ENCODE results near the gene MUC12. TPM values are rescaled to one million over a fixed set of nuclear protein-coding genes. Genes with fewer than 3 reads are reported as not detected.

The MUC12 gene
- total and polyA plus RNA-seq, 2 of the 13 experiments (the other 11 are each of a cell fraction or from before 2014, with no cell fraction given): not detected

GRCh38 chr7:100942045-100942774 is 27.2 kb upstream of the MUC12 start (continued):
- TF ChIP-seq, protein P1, sequence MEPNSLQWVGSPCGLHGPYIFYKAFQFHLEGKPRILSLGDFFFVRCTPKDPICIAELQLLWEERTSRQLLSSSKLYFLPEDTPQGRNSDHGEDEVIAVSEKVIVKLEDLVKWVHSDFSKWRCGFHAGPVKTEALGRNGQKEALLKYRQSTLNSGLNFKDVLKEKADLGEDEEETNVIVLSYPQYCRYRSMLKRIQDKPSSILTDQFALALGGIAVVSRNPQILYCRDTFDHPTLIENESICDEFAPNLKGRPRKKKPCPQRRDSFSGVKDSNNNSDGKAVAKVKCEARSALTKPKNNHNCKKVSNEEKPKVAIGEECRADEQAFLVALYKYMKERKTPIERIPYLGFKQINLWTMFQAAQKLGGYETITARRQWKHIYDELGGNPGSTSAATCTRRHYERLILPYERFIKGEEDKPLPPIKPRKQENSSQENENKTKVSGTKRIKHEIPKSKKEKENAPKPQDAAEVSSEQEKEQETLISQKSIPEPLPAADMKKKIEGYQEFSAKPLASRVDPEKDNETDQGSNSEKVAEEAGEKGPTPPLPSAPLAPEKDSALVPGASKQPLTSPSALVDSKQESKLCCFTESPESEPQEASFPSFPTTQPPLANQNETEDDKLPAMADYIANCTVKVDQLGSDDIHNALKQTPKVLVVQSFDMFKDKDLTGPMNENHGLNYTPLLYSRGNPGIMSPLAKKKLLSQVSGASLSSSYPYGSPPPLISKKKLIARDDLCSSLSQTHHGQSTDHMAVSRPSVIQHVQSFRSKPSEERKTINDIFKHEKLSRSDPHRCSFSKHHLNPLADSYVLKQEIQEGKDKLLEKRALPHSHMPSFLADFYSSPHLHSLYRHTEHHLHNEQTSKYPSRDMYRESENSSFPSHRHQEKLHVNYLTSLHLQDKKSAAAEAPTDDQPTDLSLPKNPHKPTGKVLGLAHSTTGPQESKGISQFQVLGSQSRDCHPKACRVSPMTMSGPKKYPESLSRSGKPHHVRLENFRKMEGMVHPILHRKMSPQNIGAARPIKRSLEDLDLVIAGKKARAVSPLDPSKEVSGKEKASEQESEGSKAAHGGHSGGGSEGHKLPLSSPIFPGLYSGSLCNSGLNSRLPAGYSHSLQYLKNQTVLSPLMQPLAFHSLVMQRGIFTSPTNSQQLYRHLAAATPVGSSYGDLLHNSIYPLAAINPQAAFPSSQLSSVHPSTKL (CRISPR knock-in tag; IDR thresholded peaks at IDR 0.05): peak; percentile 62; the same call in 1 of the 2 replicates
- TF ChIP-seq, protein P2, sequence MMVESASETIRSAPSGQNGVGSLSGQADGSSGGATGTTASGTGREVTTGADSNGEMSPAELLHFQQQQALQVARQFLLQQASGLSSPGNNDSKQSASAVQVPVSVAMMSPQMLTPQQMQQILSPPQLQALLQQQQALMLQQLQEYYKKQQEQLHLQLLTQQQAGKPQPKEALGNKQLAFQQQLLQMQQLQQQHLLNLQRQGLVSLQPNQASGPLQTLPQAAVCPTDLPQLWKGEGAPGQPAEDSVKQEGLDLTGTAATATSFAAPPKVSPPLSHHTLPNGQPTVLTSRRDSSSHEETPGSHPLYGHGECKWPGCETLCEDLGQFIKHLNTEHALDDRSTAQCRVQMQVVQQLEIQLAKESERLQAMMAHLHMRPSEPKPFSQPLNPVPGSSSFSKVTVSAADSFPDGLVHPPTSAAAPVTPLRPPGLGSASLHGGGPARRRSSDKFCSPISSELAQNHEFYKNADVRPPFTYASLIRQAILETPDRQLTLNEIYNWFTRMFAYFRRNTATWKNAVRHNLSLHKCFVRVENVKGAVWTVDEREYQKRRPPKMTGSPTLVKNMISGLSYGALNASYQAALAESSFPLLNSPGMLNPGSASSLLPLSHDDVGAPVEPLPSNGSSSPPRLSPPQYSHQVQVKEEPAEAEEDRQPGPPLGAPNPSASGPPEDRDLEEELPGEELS (CRISPR knock-in tag; IDR thresholded peaks at IDR 0.05): 0 out of 2 replicates have a peak, but pooled peaks have one; percentile 11
- no peak for TF ChIP-seq ATAD3A (CRISPR knock-in tag; IDR thresholded peaks at IDR 0.05)
- peak; percentile 67; the same call in 1 of the 2 replicates for TF ChIP-seq SOX5 (CRISPR knock-in tag; IDR thresholded peaks at IDR 0.05; ENCODE audit: borderline replicate concordance)
- TF ChIP-seq ZNF629 (CRISPR knock-in tag; conservative IDR thresholded peaks at IDR 0.05): peak; percentile 31

DNA sequence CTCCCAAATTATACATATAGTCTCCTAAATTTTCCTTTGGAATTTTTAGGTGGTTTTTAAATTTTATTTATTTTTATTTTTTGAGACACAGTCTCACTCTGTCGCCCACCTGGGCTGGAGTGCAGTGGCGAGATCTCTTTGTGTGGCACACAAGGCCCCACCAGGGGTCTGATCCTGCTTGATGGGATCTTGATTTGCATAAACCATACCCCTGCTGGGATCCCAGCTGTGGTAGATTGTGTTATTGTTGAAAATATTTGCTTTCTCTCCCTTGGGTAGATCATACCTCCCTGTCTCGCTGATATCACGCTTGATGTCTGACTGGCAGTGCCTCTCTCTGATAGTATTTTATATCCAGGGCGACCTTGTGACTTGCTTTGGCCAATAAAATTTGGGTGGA is 25.7 kb upstream of the MUC12 start:
- intact Hi-C loops (cut with micrococcal nuclease; ENCODE audit: unreplicated experiment) (no loop called here), in situ Hi-C loops (cut with HindIII; ENCODE audit: extremely low pct_ligation_motif_present, low pct_unique_long_range_greater_than_20kb) (no loop called here)
- WGBS (ENCODE audit: low lambda C conversion rate): 64% methylated on average over 5 of the region's 5 CpGs
- H3K27me3 ChIP-seq (ENCODE audit: control insufficient read depth in 1 of 2, insufficient read depth in 2 of 2, low read length in 2 of 2): peaks cover 0 to 7% of the 10 kb centered on the region in 2 experiments; a peak in 1 of 5 replicates
- no peaks in the 10 kb centered on the region for H3K9me3 ChIP-seq (ENCODE audit: low read length)
- BruUV-seq (replicated peaks): no TSS peak
- H3K4me1 ChIP-seq (ENCODE audit: insufficient read depth, low read length): peaks cover 9% of the 10 kb centered on the region; the same call in 1 of the 2 replicates
- no peaks in the 10 kb centered on the region for H3K36me3 ChIP-seq (replicated peaks in 1 of 2; ENCODE audit: control insufficient read depth in 1 of 2, insufficient read depth in 2 of 2, low read length in 2 of 2)
- DNase-seq (ENCODE audit: low spot score) (no peak), ATAC-seq (no peak), FAIRE-seq (no peak)
- no peaks in the 10 kb centered on the region for H3K79me2 ChIP-seq (ENCODE audit: insufficient read depth, low read length)
- no peak overlapping the region for H3K4me2 ChIP-seq (ENCODE audit: low read depth, low read length)
- POLR2A ChIA-PET: no interaction called here
- no peak overlapping the region for H2AFZ ChIP-seq (ENCODE audit: low read length)
- H3K4me3 ChIP-seq (replicated peaks in 1 of 3; ENCODE audit: insufficient read depth in 1 of 3, low read depth in 2 of 3, low read length in 3 of 3): no peak overlapping the region
- no peaks in the 10 kb centered on the region for H4K20me1 ChIP-seq (ENCODE audit: insufficient read depth, low read length)
- CTCF ChIA-PET (ENCODE audit: low intra/inter-chr PET ratio, low total read pairs): no interaction called here
- no peak overlapping the region for H3K27ac ChIP-seq (ENCODE audit: extremely low read length, insufficient read depth, low read length)
- H3K9ac ChIP-seq (ENCODE audit: insufficient read depth, low read depth, low read length): no peak overlapping the region
- TF ChIP-seq BRCA1 (CRISPR knock-in tag; IDR thresholded peaks at IDR 0.05): no peak
- TF ChIP-seq ZNF773 (CRISPR knock-in tag; IDR thresholded peaks at IDR 0.05; ENCODE audit: borderline replicate concordance): no peak
- TF ChIP-seq ZBTB33 (CRISPR knock-in tag; IDR thresholded peaks at IDR 0.05): no peak
- TF ChIP-seq PHF21A (CRISPR knock-in tag; IDR thresholded peaks at IDR 0.05): no peak
- no peak for TF ChIP-seq CSRNP2 (CRISPR knock-in tag; conservative IDR thresholded peaks at IDR 0.05; ENCODE audit: low read depth)
- no peak for TF ChIP-seq KLF11 (CRISPR knock-in tag; IDR thresholded peaks at IDR 0.05)
- TF ChIP-seq ZNF569 (CRISPR knock-in tag; IDR thresholded peaks at IDR 0.05; ENCODE audit: borderline replicate concordance): no peak
- no peak for TF ChIP-seq SP5 (CRISPR knock-in tag; IDR thresholded peaks at IDR 0.05; ENCODE audit: borderline replicate concordance, low read depth)

All from HepG2 (cell line).